SU-DHL-6 (cell line): Measurements from ENCODE around the gene SLC27A6.

Experiments used
- EZH2phosphoT487 ChIP-seq: fragments of 200-600 bp; sonication (generic), shearing (Covaris generic); conservative IDR thresholded peaks from 2 replicates; pipeline ENCODE4 v1.6.1; 2018; ENCODE audit warnings: mild to moderate bottlenecking, antibody characterized with exemption, low read length, moderate library complexity, mixed read lengths
- TF ChIP-seq, protein P1 (sequence below): fragments of 200-600 bp; sonication (generic); IDR thresholded peaks from one replicate; pipeline ENCODE4 v1.5.1; 2017; ENCODE audit warnings: antibody characterized with exemption, mild to moderate bottlenecking, low read length, moderate library complexity; ENCODE audit not compliant: insufficient read depth, poor library complexity, severe bottlenecking

DNA sequence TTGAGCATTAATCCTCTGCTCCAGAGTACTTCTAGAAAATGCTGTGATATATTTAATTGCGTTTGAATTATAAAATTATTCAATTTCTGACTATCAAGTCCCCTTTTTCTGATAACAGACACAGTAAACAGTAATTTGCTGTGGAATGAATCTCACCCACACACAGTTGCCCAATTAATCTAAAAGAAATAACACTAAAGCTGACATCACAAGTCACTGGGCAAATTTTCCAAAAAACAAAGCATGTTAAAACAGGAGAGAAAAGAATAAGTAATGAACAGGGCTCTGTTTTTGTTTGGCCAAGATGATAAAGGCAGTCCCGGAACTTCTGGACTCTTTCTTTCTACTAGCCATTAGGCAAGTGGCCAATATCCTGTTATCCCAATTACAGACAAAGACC is 56.5 kb downstream of the SLC27A6 start:
- TF ChIP-seq, protein P1, sequence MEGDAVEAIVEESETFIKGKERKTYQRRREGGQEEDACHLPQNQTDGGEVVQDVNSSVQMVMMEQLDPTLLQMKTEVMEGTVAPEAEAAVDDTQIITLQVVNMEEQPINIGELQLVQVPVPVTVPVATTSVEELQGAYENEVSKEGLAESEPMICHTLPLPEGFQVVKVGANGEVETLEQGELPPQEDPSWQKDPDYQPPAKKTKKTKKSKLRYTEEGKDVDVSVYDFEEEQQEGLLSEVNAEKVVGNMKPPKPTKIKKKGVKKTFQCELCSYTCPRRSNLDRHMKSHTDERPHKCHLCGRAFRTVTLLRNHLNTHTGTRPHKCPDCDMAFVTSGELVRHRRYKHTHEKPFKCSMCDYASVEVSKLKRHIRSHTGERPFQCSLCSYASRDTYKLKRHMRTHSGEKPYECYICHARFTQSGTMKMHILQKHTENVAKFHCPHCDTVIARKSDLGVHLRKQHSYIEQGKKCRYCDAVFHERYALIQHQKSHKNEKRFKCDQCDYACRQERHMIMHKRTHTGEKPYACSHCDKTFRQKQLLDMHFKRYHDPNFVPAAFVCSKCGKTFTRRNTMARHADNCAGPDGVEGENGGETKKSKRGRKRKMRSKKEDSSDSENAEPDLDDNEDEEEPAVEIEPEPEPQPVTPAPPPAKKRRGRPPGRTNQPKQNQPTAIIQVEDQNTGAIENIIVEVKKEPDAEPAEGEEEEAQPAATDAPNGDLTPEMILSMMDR = no peak
- no peak for TF ChIP-seq EZH2phosphoT487
